Calu3 (cell line): ENCODE measurements around the gene KIAA0930. TPM values are rescaled to one million over a fixed set of nuclear protein-coding genes. Genes with fewer than 3 reads are reported as not detected.
"Not testable (repeated sequence)": the region's sequence is repeated elsewhere in the genome, so short reads cannot be mapped to it uniquely, and the experiment has no call there.

ENCODE experiments used
- BruUV-seq: library from RNA; stranded (reverse); fragments of 400-500 nt; replicated peaks from 2 replicates; lab custom pipeline; 2021; lab: Mats Ljungman, UMichigan
- CTCF ChIA-PET: fragments of 300-600 bp; sonication (Branson Sonifier 250); formaldehyde crosslinking; loops from one replicate; lab custom pipeline; 2022; ENCODE audit warnings: antibody characterized with exemption; lab: Charles Lee
- DNase-seq: peaks from one replicate; pipeline ENCODE4 v3.0.0; 2022
- H3K27ac Mint-ChIP-seq: one replicate; pipeline ENCODE4 v1.8.0; 2022; ENCODE audit warnings: mixed read lengths; ENCODE audit not compliant: unreplicated experiment
- H3K27me3 Mint-ChIP-seq: one replicate; pipeline ENCODE4 v1.8.0; 2022; ENCODE audit warnings: mixed read lengths; ENCODE audit not compliant: unreplicated experiment
- H3K36me3 Mint-ChIP-seq: one replicate; pipeline ENCODE4 v1.8.0; 2022; ENCODE audit warnings: mild to moderate bottlenecking, moderate library complexity, mixed read lengths; ENCODE audit not compliant: insufficient read depth, unreplicated experiment
- H3K4me1 Mint-ChIP-seq: one replicate; pipeline ENCODE4 v1.8.0; 2022; ENCODE audit warnings: mild to moderate bottlenecking, low read depth, mixed read lengths; ENCODE audit not compliant: unreplicated experiment
- H3K4me3 Mint-ChIP-seq: one replicate; pipeline ENCODE4 v1.8.0; 2022; ENCODE audit warnings: mild to moderate bottlenecking, low read depth, moderate library complexity, mixed read lengths; ENCODE audit not compliant: unreplicated experiment
- H3K9me3 Mint-ChIP-seq: one replicate; pipeline ENCODE4 v1.8.0; 2022; ENCODE audit warnings: low read depth, mixed read lengths; ENCODE audit not compliant: unreplicated experiment
- CTCF ChIP-seq: fragments of 200-600 bp; IDR thresholded peaks from one replicate; pipeline ENCODE4 v1.8.0; 2022; ENCODE audit warnings: antibody characterized with exemption; ENCODE audit not compliant: unreplicated experiment
- intact Hi-C: fragments of 100-400 bp; cut with micrococcal nuclease; formaldehyde crosslinking; loops from one replicate; pipeline ENCODE4 v1.10.0; 2022; ENCODE audit not compliant: unreplicated experiment
- total RNA-seq: library from RNA; stranded (reverse); gene quantifications from 2 replicates; pipeline ENCODE4 v1.2.3, GENCODE V29; 2022

The KIAA0930 gene
- total RNA-seq, 1 experiment from 2014 or later, result 56.8 TPM

- TF ChIP-seq CTCF, result no peak
- Mint-ChIP-seq H3K4me1 (no peaks in the 10 kb centered on the region), H3K9me3 (no peaks in the 10 kb centered on the region), H3K27ac (no peak within 1 kb of the TSS), H3K36me3 (peaks cover 8% of the 10 kb centered on the region), H3K27me3 (peaks cover 32% of the 10 kb centered on the region), H3K4me3 (peak within 1 kb of the TSS; percentile 56)
- peak; percentile 93 for DNase-seq
- no TSS peak for BruUV-seq
- CTCF ChIA-PET, result interaction anchor here (0.6 to 1.0 kb wide), 2 partner anchors 38 to 1478 kb away, joined by 3 read pairs; no protein-coding TSS in a partner anchor
- intact Hi-C loops, result no loop called here
Measured at GRCh38 chr22:45284705-45285262, 44.1 kb upstream of the KIAA0930 start, which contains the start of gene UPK3A. UPK3A (plus strand) TSS chr22:45284949; CDS start chr22:45285014, 65 bp downstream.

- Mint-ChIP-seq H3K27ac (no peak overlapping the region), H3K36me3 (peaks cover 8% of the 10 kb centered on the region), H3K27me3 (peaks cover 32% of the 10 kb centered on the region), H3K9me3 (no peaks in the 10 kb centered on the region), H3K4me1 (no peaks in the 10 kb centered on the region), H3K4me3 (no peak overlapping the region)
- no peak for DNase-seq
- BruUV-seq, result no TSS peak
- CTCF ChIA-PET, result interaction anchor here (0.6 kb wide), 1 partner anchor 36 kb away, joined by 3 read pairs; no protein-coding TSS in a partner anchor
- no peak for TF ChIP-seq CTCF
- intact Hi-C loops, result no loop called here
Measured at GRCh38 chr22:45281010-45281409, 40.3 kb upstream of the KIAA0930 start.

- Mint-ChIP-seq H3K27me3 (peaks cover 32% of the 10 kb centered on the region), H3K9me3 (no peaks in the 10 kb centered on the region)
- no peak for TF ChIP-seq CTCF
Measured at GRCh38 chr22:45280587-45280980, 39.9 kb upstream of the KIAA0930 start.

GRCh38 chr22:45278125-45278524 is 37.4 kb upstream of the KIAA0930 start:
- intact Hi-C loops, result no loop called here
- H3K27me3 Mint-ChIP-seq, result peaks cover 15% of the 10 kb centered on the region
- no peak overlapping the region for H3K27ac Mint-ChIP-seq
- H3K4me1 Mint-ChIP-seq, result peaks cover 13% of the 10 kb centered on the region
- no peak for TF ChIP-seq CTCF
- H3K9me3 Mint-ChIP-seq, result no peaks in the 10 kb centered on the region
- no peaks in the 10 kb centered on the region for H3K36me3 Mint-ChIP-seq
- no peak overlapping the region for H3K4me3 Mint-ChIP-seq
- CTCF ChIA-PET, result no interaction called here
- DNase-seq, result no peak
- BruUV-seq, result no TSS peak

More at GRCh38 chr22:45280587-45280980, 39.9 kb upstream of the KIAA0930 start:
- intact Hi-C loops, result no loop called here
- Mint-ChIP-seq H3K4me3 (no peak overlapping the region), H3K36me3 (peaks cover 8% of the 10 kb centered on the region), H3K27ac (no peak overlapping the region), H3K4me1 (no peaks in the 10 kb centered on the region)
- DNase-seq, result no peak
- no TSS peak for BruUV-seq
- CTCF ChIA-PET, result no interaction called here

- BruUV-seq, intact Hi-C loops, H3K4me3 Mint-ChIP-seq, DNase-seq, H3K36me3 Mint-ChIP-seq, CTCF ChIA-PET, H3K9me3 Mint-ChIP-seq, H3K27ac Mint-ChIP-seq: not testable (repeated sequence)
- Mint-ChIP-seq H3K27me3 (peaks cover 15% of the 10 kb centered on the region), H3K4me1 (peaks cover 15% of the 10 kb centered on the region)
Measured at GRCh38 chr22:45277720-45278119, 37.0 kb upstream of the KIAA0930 start.
